ENCODE results near the gene REXO1.
A peak's percentile ranks its signal among the peaks of the same experiment; 100 is the strongest.

Gene REXO1

GRCh38 chr19:1873524-1874473 lies 25.5 kb upstream of the REXO1 start:
- DNase-seq (ENCODE audit: low read depth): no peak
- no peak for TF ChIP-seq CTCF (IDR thresholded peaks at IDR 0.05; ENCODE audit: insufficient read depth, low read depth, low read length, missing control alignments)
- peak overlapping the region; percentile 91 for H3K4me3 ChIP-seq (ENCODE audit: low read length)

GRCh38 chr19:1872807-1873523 lies 24.7 kb upstream of the REXO1 start:
- DNase-seq (ENCODE audit: low read depth): no peak
- no peak for TF ChIP-seq CTCF (IDR thresholded peaks at IDR 0.05; ENCODE audit: insufficient read depth, low read depth, low read length, missing control alignments)
- no peak overlapping the region for H3K4me3 ChIP-seq (ENCODE audit: low read length)

- no peak for TF ChIP-seq CTCF (IDR thresholded peaks at IDR 0.05; ENCODE audit: insufficient read depth, low read depth, low read length, missing control alignments)
- no peak overlapping the region for H3K4me3 ChIP-seq (ENCODE audit: low read length)
- no peak for DNase-seq (ENCODE audit: low read depth)
Observed at GRCh38 chr19:1871630-1872029, 23.3 kb upstream of the REXO1 start.

GRCh38 chr19:1871140-1871597 lies 22.9 kb upstream of the REXO1 start:
- TF ChIP-seq CTCF (IDR thresholded peaks at IDR 0.05; ENCODE audit: insufficient read depth, low read depth, low read length, missing control alignments): no peak
- no peak for DNase-seq (ENCODE audit: low read depth)
- no peak overlapping the region for H3K4me3 ChIP-seq (ENCODE audit: low read length)

GRCh38 chr19:1868971-1869370 lies 20.7 kb upstream of the REXO1 start:
- no peak for TF ChIP-seq CTCF (IDR thresholded peaks at IDR 0.05; ENCODE audit: insufficient read depth, low read depth, low read length, missing control alignments)
- no peak overlapping the region for H3K4me3 ChIP-seq (ENCODE audit: low read length)
- no peak for DNase-seq (ENCODE audit: low read depth)

GRCh38 chr19:1867349-1867724 lies 19.1 kb upstream of the REXO1 start:
- no peak for DNase-seq (ENCODE audit: low read depth)
- TF ChIP-seq CTCF (IDR thresholded peaks at IDR 0.05; ENCODE audit: insufficient read depth, low read depth, low read length, missing control alignments): no peak
- H3K4me3 ChIP-seq (ENCODE audit: low read length): no peak overlapping the region

Data from epithelial cell of esophagus (primary cell).